ENCODE data around the gene CENPK.
"Not testable (repeated sequence)": the region's sequence is repeated elsewhere in the genome, so short reads cannot be mapped to it uniquely, and the experiment has no call there.

The CENPK gene

GRCh38 chr5:65553941-65554340 lies 9.0 kb downstream of the CENPK start:
- H3K27ac Mint-ChIP-seq (ENCODE audit: low read depth), result no peak overlapping the region
- H3K9me3 Mint-ChIP-seq, result no peaks in the 10 kb centered on the region
- peaks cover 8% of the 10 kb centered on the region for H3K36me3 Mint-ChIP-seq (ENCODE audit: insufficient read depth)

GRCh38 chr5:65548281-65548680 lies 14.7 kb downstream of the CENPK start:
- ATAC-seq (replicated peaks; ENCODE audit: extremely low read depth, poor library complexity, severe bottlenecking), result no peak
- H3K27ac Mint-ChIP-seq (ENCODE audit: low read depth), result no peak overlapping the region
- H3K27me3 Mint-ChIP-seq, result no peaks in the 10 kb centered on the region

More at GRCh38 chr5:65553941-65554340, 9.0 kb downstream of the CENPK start:
- ATAC-seq (replicated peaks; ENCODE audit: extremely low read depth, poor library complexity, severe bottlenecking), result no peak
- no peak overlapping the region for H3K4me3 Mint-ChIP-seq
- no peaks in the 10 kb centered on the region for H3K27me3 Mint-ChIP-seq
- H3K4me1 Mint-ChIP-seq, result no peaks in the 10 kb centered on the region
- DNase-seq (ENCODE audit: low spot score in 2 of 2), result no peak

GRCh38 chr5:65546141-65546540 lies 16.8 kb downstream of the CENPK start:
- H3K4me3 Mint-ChIP-seq, result no peak overlapping the region
- no peak for ATAC-seq (replicated peaks; ENCODE audit: extremely low read depth, poor library complexity, severe bottlenecking)
- no peak for DNase-seq (ENCODE audit: low spot score in 2 of 2)
- H3K27me3 Mint-ChIP-seq, result no peaks in the 10 kb centered on the region
- no peak overlapping the region for H3K27ac Mint-ChIP-seq (ENCODE audit: low read depth)
- no peaks in the 10 kb centered on the region for H3K4me1 Mint-ChIP-seq
- no peaks in the 10 kb centered on the region for H3K9me3 Mint-ChIP-seq
- H3K36me3 Mint-ChIP-seq (ENCODE audit: insufficient read depth), result peaks cover 8% of the 10 kb centered on the region

More at GRCh38 chr5:65548281-65548680, 14.7 kb downstream of the CENPK start:
- Mint-ChIP-seq H3K4me3 (no peak overlapping the region), H3K4me1 (no peaks in the 10 kb centered on the region), H3K9me3 (no peaks in the 10 kb centered on the region), H3K36me3 (ENCODE audit: insufficient read depth) (peaks cover 8% of the 10 kb centered on the region)
- no peak for DNase-seq (ENCODE audit: low spot score in 2 of 2)

GRCh38 chr5:65544473-65544872 lies 18.5 kb downstream of the CENPK start:
- Mint-ChIP-seq H3K4me3 (no peak overlapping the region), H3K36me3 (ENCODE audit: insufficient read depth) (peaks cover 8% of the 10 kb centered on the region), H3K27ac (ENCODE audit: low read depth) (no peak overlapping the region)

GRCh38 chr5:65539827-65540226 lies 23.1 kb downstream of the CENPK start:
- H3K36me3 Mint-ChIP-seq (ENCODE audit: insufficient read depth), result peaks cover 2% of the 10 kb centered on the region
- no peak overlapping the region for H3K27ac Mint-ChIP-seq (ENCODE audit: low read depth)
- ATAC-seq (replicated peaks; ENCODE audit: extremely low read depth, poor library complexity, severe bottlenecking) (no peak), DNase-seq (ENCODE audit: low spot score in 2 of 2) (no peak)
- no peaks in the 10 kb centered on the region for H3K4me1 Mint-ChIP-seq
- no peaks in the 10 kb centered on the region for H3K27me3 Mint-ChIP-seq
- no peak overlapping the region for H3K4me3 Mint-ChIP-seq
- no peaks in the 10 kb centered on the region for H3K9me3 Mint-ChIP-seq

More at GRCh38 chr5:65544473-65544872, 18.5 kb downstream of the CENPK start:
- no peak for DNase-seq (ENCODE audit: low spot score in 2 of 2)
- Mint-ChIP-seq H3K9me3 (no peaks in the 10 kb centered on the region), H3K4me1 (no peaks in the 10 kb centered on the region), H3K27me3 (no peaks in the 10 kb centered on the region)
- no peak for ATAC-seq (replicated peaks; ENCODE audit: extremely low read depth, poor library complexity, severe bottlenecking)

- ATAC-seq (replicated peaks; ENCODE audit: extremely low read depth, poor library complexity, severe bottlenecking) (no peak), DNase-seq (ENCODE audit: low spot score in 2 of 2) (no peak)
- no peak overlapping the region for H3K27ac Mint-ChIP-seq (ENCODE audit: low read depth)
- no peak overlapping the region for H3K4me3 Mint-ChIP-seq
- peaks cover 2% of the 10 kb centered on the region for H3K36me3 Mint-ChIP-seq (ENCODE audit: insufficient read depth)
- no peaks in the 10 kb centered on the region for H3K9me3 Mint-ChIP-seq
- H3K4me1 Mint-ChIP-seq, result no peaks in the 10 kb centered on the region
- H3K27me3 Mint-ChIP-seq, result no peaks in the 10 kb centered on the region
These were observed 27.4 kb downstream of the CENPK start for GRCh38 chr5:65535529-65535987.

- H3K36me3 Mint-ChIP-seq (ENCODE audit: insufficient read depth), result no peaks in the 10 kb centered on the region
- ATAC-seq (replicated peaks; ENCODE audit: extremely low read depth, poor library complexity, severe bottlenecking) (no peak), DNase-seq (ENCODE audit: low spot score in 2 of 2) (no peak)
- H3K4me1 Mint-ChIP-seq, result no peaks in the 10 kb centered on the region
- no peaks in the 10 kb centered on the region for H3K27me3 Mint-ChIP-seq
- H3K4me3 Mint-ChIP-seq, result no peak overlapping the region
- no peaks in the 10 kb centered on the region for H3K9me3 Mint-ChIP-seq
- H3K27ac Mint-ChIP-seq (ENCODE audit: low read depth), result no peak overlapping the region
These were observed 32.1 kb downstream of the CENPK start for GRCh38 chr5:65530904-65531303.

GRCh38 chr5:65525726-65526125 lies 37.2 kb downstream of the CENPK start:
- Mint-ChIP-seq H3K27ac (ENCODE audit: low read depth) (no peak overlapping the region), H3K9me3 (no peaks in the 10 kb centered on the region), H3K27me3 (no peaks in the 10 kb centered on the region), H3K4me1 (no peaks in the 10 kb centered on the region), H3K36me3 (ENCODE audit: insufficient read depth) (no peaks in the 10 kb centered on the region), H3K4me3 (no peak overlapping the region)
- DNase-seq (ENCODE audit: low spot score in 2 of 2) (no peak), ATAC-seq (replicated peaks; ENCODE audit: extremely low read depth, poor library complexity, severe bottlenecking) (no peak)

GRCh38 chr5:65512170-65512937 lies 50.6 kb downstream of the CENPK start:
- Mint-ChIP-seq H3K4me3 (no peak overlapping the region), H3K9me3 (no peaks in the 10 kb centered on the region), H3K27ac (ENCODE audit: low read depth) (no peak overlapping the region), H3K36me3 (ENCODE audit: insufficient read depth) (no peaks in the 10 kb centered on the region), H3K27me3 (no peaks in the 10 kb centered on the region), H3K4me1 (no peaks in the 10 kb centered on the region)
- DNase-seq (ENCODE audit: low spot score in 2 of 2) (no peak), ATAC-seq (replicated peaks; ENCODE audit: extremely low read depth, poor library complexity, severe bottlenecking) (no peak)

- H3K9me3 Mint-ChIP-seq, result no peaks in the 10 kb centered on the region
- no peak overlapping the region for H3K4me3 Mint-ChIP-seq
- ATAC-seq (replicated peaks; ENCODE audit: extremely low read depth, poor library complexity, severe bottlenecking) (no peak), DNase-seq (ENCODE audit: low spot score in 2 of 2) (no peak)
- H3K4me1 Mint-ChIP-seq, result no peaks in the 10 kb centered on the region
- no peak overlapping the region for H3K27ac Mint-ChIP-seq (ENCODE audit: low read depth)
- H3K27me3 Mint-ChIP-seq, result no peaks in the 10 kb centered on the region
- no peaks in the 10 kb centered on the region for H3K36me3 Mint-ChIP-seq (ENCODE audit: insufficient read depth)
These were observed 54.0 kb downstream of the CENPK start for GRCh38 chr5:65508978-65509377.

- Mint-ChIP-seq H3K36me3 (ENCODE audit: insufficient read depth) (no peaks in the 10 kb centered on the region), H3K4me1 (no peaks in the 10 kb centered on the region), H3K27ac (ENCODE audit: low read depth) (no peak overlapping the region), H3K27me3 (no peaks in the 10 kb centered on the region), H3K9me3 (no peaks in the 10 kb centered on the region), H3K4me3 (no peak overlapping the region)
- ATAC-seq (replicated peaks; ENCODE audit: extremely low read depth, poor library complexity, severe bottlenecking) (no peak), DNase-seq (ENCODE audit: low spot score in 2 of 2) (no peak)
These were observed 56.0 kb downstream of the CENPK start for GRCh38 chr5:65506961-65507360.

- H3K9me3 Mint-ChIP-seq, result no peaks in the 10 kb centered on the region
- H3K27ac Mint-ChIP-seq (ENCODE audit: low read depth), result no peak overlapping the region
- no peak for ATAC-seq (replicated peaks; ENCODE audit: extremely low read depth, poor library complexity, severe bottlenecking)
- no peaks in the 10 kb centered on the region for H3K36me3 Mint-ChIP-seq (ENCODE audit: insufficient read depth)
- no peaks in the 10 kb centered on the region for H3K27me3 Mint-ChIP-seq
- no peak overlapping the region for H3K4me3 Mint-ChIP-seq
- DNase-seq (ENCODE audit: low spot score in 2 of 2), result no peak
- no peaks in the 10 kb centered on the region for H3K4me1 Mint-ChIP-seq
These were observed 73.8 kb downstream of the CENPK start for GRCh38 chr5:65489119-65489518.

- not testable (repeated sequence) for DNase-seq (ENCODE audit: low spot score in 2 of 2); ATAC-seq (replicated peaks; ENCODE audit: extremely low read depth, poor library complexity, severe bottlenecking); H3K27ac Mint-ChIP-seq (ENCODE audit: low read depth); H3K9me3 Mint-ChIP-seq; H3K27me3 Mint-ChIP-seq; H3K36me3 Mint-ChIP-seq (ENCODE audit: insufficient read depth); H3K4me1 Mint-ChIP-seq; H3K4me3 Mint-ChIP-seq
These were observed 74.8 kb downstream of the CENPK start for GRCh38 chr5:65488038-65488687.
